H4 (cell line): Measurements from ENCODE around the gene ZNF648. TPM values are rescaled to one million over a fixed set of nuclear protein-coding genes. Genes with fewer than 3 reads are reported as not detected.
"Not testable (repeated sequence)": the region's sequence is repeated elsewhere in the genome, so short reads cannot be mapped to it uniquely, and the experiment has no call there.

ENCODE experiments used
- DNase-seq: peaks from one replicate; pipeline ENCODE4 v3.0.0-alpha.2; 2015; ENCODE audit warnings: low spot score
- total RNA-seq: library from RNA; depleted of rRNA; stranded (reverse); fragments of >200 nt; shearing (Covaris generic); gene quantifications from 2 replicates; pipeline ENCODE4 v1.2.3, GENCODE V29; 2014

ZNF648 gene
- total RNA-seq, 1 experiment from 2014 or later, result 0.06 TPM

DNA sequence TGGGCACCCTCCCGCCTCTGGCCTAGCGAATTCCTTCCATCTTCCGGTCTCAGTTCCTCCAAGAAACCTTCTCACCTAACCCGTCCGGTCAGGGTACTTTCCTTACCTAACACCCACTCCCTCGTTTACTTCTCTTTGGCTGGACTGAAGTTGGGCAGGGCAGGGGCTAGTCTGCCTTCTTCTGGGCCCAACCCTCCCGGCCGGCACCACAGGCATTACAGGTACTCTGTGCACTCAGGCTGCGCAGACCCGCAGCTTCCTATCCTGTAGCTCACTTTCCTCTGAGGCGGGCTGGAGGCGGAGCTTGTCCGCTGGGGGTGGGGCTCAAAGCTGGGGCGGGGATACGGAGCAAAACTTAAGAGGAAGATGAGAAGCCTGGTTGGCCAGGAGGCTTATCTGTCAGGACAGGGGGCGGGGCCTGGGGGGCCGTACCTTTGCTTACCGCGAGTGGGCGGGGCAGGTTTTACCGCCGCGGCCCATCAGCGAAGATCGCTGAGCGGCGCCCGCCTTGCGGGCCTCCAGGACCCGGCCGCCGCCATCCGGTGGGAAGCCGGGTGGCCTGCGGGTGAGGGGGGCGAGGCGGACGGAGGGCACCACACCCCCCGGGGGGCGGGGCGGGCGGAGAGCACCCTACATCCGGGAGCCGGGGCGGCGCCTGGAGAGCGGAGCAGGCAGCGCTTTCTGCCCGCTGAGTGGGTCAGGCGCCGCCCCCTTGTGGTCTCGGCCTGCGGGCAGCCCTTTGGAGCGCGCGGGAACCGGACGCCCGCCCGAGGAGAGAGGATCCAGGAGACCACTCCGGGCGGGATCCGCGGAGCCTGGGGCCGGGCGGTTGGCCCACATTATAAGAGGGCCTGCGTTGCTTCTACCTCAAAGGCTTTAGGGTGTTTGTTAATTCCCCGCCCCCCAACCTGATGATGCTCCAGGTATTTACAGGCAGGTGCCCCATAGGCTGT is 31.9 kb downstream of the ZNF648 start:
- peak; percentile 92 for DNase-seq

DNA sequence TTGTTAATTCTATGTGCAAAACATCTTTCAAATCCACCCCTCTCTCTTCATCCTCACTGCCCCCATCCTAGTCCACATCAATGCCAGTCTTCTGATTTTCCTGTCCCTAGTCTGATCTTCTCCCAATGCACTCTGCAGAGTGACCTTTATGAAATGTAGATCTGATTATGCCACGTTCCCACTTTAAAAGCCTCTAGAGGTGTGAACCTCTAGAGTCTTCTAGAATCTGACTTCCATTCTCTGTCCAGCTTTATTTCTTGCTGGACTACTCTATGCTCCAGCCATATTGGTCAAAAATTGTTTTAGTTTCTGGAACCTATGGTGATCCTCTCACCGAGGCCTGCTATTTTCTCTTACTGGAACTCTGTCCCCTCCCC is 32.5 kb downstream of the ZNF648 start:
- no peak for DNase-seq

DNA sequence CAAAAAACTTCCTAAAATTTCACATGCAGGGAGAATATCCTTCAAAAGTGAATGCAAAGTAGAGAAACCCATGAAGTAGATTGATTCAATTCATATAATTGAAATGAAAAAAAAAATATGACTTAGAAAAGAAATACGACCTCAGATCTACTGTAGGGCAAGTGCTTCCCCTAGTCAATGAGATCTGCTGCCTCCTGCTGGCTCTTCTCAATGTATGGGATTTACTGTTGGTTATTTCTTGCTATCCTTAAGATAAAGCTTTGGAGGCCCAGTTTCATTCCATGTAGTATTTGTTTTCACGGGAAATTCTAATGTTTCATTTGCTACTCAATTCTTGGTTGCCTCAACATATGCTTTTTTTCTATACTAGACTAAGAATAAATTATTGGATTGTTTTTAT is 46.2 kb downstream of the ZNF648 start:
- no peak for DNase-seq

DNA sequence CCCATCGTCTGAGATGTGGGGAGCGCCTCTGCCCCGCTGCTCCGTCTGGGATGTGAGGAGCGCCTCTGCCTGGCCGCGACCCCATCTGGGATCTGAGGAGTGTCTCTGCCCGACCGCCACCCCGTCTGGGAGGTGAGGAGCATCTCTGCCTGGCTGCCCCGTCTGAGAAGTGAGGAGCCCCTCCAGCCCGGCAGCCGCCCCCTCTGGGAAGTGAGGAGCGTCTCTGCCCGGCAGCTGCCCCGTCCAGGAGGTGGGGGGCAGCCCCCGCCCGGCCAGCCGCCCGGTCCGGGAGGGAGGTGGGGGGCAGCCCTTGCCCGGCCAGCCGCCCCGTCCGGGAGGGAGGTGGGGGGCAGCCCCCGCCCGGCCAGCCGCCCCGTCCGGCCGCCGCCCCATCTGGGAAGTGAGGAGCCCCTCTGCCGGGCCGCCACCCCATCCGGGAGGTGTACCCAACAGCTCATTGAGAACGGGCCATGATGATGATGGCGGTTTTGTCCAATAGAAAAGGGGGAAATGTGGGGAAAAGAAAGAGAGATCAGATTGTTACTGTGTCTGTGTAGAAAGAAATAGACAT is 50.6 kb downstream of the ZNF648 start:
- not testable (repeated sequence) for DNase-seq

DNA sequence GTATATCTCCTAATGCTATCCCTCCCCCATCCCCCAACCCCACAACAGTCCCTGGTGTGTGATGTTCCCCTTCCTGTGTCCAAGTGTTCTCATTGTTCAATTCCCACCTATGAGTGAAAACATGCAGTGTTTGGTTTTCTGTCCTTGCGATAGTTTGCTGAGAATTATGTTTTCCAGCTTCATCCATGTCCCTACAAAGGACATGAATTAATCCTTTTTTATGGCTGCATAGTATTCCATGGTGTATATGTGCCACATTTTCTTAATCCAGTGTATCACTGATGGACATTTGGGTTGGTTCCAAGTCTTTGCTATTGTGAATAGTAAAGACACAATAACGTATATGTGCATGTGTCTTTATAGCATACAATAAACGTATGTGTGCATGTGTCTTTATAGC is 56.1 kb downstream of the ZNF648 start:
- not testable (repeated sequence) for DNase-seq

DNA sequence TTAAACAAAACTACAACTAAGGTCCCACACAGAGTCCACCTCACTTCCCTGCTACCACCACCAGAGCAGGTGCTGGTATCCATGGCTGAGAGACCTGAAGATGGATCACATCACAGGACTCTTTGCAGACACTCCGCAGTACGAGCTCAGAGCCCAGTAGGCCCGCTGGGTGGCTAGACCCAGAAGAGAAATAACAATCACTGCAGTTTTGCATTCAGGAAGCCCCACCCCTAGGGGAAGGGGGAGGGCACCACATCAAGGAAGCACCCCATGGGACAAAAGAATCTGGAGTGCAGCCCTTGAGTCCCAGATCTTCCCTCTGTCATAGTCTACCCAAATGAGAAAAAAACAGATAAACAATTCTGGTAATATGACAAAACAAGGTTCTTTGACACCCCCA is 56.9 kb downstream of the ZNF648 start:
- no peak for DNase-seq
